BJ (cell line): ENCODE data around the gene SDF2. TPM values are rescaled to one million over a fixed set of nuclear protein-coding genes. Genes with fewer than 3 reads are reported as not detected.
A peak's percentile ranks its signal among the peaks of the same experiment; 100 is the strongest.

Source experiments
- CTCF ChIA-PET: fragments of 350-600 bp; formaldehyde crosslinking; extraction: SDS; loops from one replicate; lab custom pipeline; 2021; ENCODE audit warnings: antibody characterized with exemption, inconsistent platforms; lab: Yijun Ruan, JAX
- POLR2A ChIA-PET: fragments of 300-600 bp; sonication (Branson Sonifier 250); formaldehyde crosslinking; extraction: SDS; loops from one replicate; lab custom pipeline; 2021; ENCODE audit warnings: antibody characterized with exemption; lab: Charles Lee
- DNase-seq: peaks from one replicate; pipeline ENCODE4 v3.0.0-alpha.2; 2011; ENCODE audit warnings: low read depth
- H3K27me3 ChIP-seq: 2 replicates; pipeline ENCODE4 v1.6.0; 2011; ENCODE audit warnings: low read length; ENCODE audit not compliant: control insufficient read depth, insufficient read depth
- H3K36me3 ChIP-seq: 2 replicates; pipeline ENCODE4 v1.5.1; 2011; ENCODE audit warnings: low read length; ENCODE audit not compliant: control insufficient read depth, insufficient read depth
- H3K4me3 ChIP-seq: 2 replicates; pipeline ENCODE4 v1.5.1; 2011; ENCODE audit warnings: low read depth, mild to moderate bottlenecking, control low read depth, low read length
- CTCF ChIP-seq: IDR thresholded peaks from 2 replicates; pipeline ENCODE4 v1.5.1; 2011; ENCODE audit warnings: low read depth, mild to moderate bottlenecking, control low read depth, inconsistent platforms, low read length, moderate library complexity; ENCODE audit not compliant: insufficient read depth
- polyA plus RNA-seq: library from polyadenylated mRNA; depleted of rRNA; stranded (reverse); fragments of >200 nt; gene quantifications from 2 replicates; pipeline ENCODE4 v1.2.3, GENCODE V29; 2011

The SDF2 gene
- polyA plus RNA-seq, 1 experiment: 74.5 TPM

GRCh38 chr17:28682655-28683054, 20.9 kb upstream of the SDF2 start:
- Histone ChIP-seq H3K27me3 (no peaks in the 10 kb centered on the region), H3K36me3 (peaks cover 54% of the 10 kb centered on the region), H3K4me3 (no peak overlapping the region)
- POLR2A ChIA-PET: no interaction called here
- no peak for TF ChIP-seq CTCF
- no peak for DNase-seq
- CTCF ChIA-PET: no interaction called here

GRCh38 chr17:28675980-28676379, 14.3 kb upstream of the SDF2 start:
- DNase-seq: no peak
- ChIA-PET POLR2A (no interaction called here), CTCF (interaction anchor here (0.9 to 1.1 kb wide), 2 partner anchors 8 to 25 kb away, joined by 3 to 5 read pairs; no protein-coding TSS in a partner anchor)
- TF ChIP-seq CTCF: peak; percentile 17; the same call in 1 of the 2 replicates
- peaks cover 46% of the 10 kb centered on the region for H3K36me3 ChIP-seq
- no peak overlapping the region for H3K4me3 ChIP-seq
- no peaks in the 10 kb centered on the region for H3K27me3 ChIP-seq

DNA sequence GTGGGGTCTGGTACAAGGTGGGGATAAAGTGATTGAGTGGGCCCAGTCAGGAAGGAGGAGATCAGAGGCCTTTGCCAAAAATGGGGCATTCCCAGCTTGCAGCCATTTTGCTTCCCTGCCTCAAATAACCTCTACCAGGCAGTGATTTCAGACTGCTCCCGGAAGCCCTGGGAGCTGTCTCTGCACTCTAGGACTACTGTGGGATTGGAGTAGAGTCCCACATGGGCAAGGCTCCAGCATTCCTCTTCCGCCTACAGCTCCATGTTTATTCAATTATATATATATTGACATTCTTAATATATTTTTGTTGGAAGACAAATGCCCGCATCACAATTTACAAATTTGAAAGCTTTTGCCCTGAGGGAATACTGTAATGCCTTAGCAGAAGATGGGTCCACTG, 13.8 kb upstream of the SDF2 start:
- Histone ChIP-seq H3K4me3 (no peak overlapping the region), H3K27me3 (no peaks in the 10 kb centered on the region), H3K36me3 (peaks cover 47% of the 10 kb centered on the region)
- TF ChIP-seq CTCF: no peak
- CTCF ChIA-PET: interaction anchor here (0.9 to 1.1 kb wide), 2 partner anchors 8 to 25 kb away, joined by 3 to 5 read pairs; no protein-coding TSS in a partner anchor
- DNase-seq: no peak
- POLR2A ChIA-PET: no interaction called here

- ChIA-PET CTCF (interaction anchor here (1.4 kb wide), 1 partner anchor 25 kb away, joined by 3 read pairs; the partner anchor contains the start of gene BLTP2), POLR2A (no interaction called here)
- H3K36me3 ChIP-seq: peaks cover 21% of the 10 kb centered on the region
- H3K27me3 ChIP-seq: no peaks in the 10 kb centered on the region
- no peak for DNase-seq
- H3K4me3 ChIP-seq: no peak overlapping the region
- TF ChIP-seq CTCF: no peak
These were observed 8.2 kb upstream of the SDF2 start for GRCh38 chr17:28669918-28670317.

DNA sequence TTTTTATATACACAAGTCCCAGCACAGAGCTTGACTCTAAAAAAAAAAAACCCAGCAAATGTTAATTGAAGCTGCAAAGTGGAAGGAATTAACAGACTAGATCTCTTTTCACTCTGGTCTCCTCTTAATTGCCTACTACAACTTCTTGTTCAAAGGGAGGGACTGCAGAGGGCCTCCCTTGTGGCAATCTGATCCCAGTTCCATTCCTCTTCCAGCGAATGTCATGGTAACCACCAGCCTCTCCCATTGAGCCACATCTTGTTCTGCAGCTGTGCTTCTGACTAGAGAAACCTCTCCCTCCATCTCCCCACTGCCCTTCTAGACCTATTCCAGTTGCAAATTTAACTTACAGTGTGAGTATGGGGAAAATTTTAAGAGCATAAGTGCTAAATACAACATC, 6.2 kb upstream of the SDF2 start:
- TF ChIP-seq CTCF: no peak
- ChIA-PET CTCF (no interaction called here), POLR2A (no interaction called here)
- DNase-seq: no peak
- Histone ChIP-seq H3K27me3 (no peaks in the 10 kb centered on the region), H3K36me3 (peaks cover 8% of the 10 kb centered on the region), H3K4me3 (no peak overlapping the region)
